ENCODE data around the gene OLFML2A. TPM values are rescaled to one million over a fixed set of nuclear protein-coding genes. Genes with fewer than 3 reads are reported as not detected.

OLFML2A gene
- total and polyA plus RNA-seq, 2 donors (not counting 1 experiment from before 2014, with no cell fraction given), result 0.76 to 0.88 TPM

DNA sequence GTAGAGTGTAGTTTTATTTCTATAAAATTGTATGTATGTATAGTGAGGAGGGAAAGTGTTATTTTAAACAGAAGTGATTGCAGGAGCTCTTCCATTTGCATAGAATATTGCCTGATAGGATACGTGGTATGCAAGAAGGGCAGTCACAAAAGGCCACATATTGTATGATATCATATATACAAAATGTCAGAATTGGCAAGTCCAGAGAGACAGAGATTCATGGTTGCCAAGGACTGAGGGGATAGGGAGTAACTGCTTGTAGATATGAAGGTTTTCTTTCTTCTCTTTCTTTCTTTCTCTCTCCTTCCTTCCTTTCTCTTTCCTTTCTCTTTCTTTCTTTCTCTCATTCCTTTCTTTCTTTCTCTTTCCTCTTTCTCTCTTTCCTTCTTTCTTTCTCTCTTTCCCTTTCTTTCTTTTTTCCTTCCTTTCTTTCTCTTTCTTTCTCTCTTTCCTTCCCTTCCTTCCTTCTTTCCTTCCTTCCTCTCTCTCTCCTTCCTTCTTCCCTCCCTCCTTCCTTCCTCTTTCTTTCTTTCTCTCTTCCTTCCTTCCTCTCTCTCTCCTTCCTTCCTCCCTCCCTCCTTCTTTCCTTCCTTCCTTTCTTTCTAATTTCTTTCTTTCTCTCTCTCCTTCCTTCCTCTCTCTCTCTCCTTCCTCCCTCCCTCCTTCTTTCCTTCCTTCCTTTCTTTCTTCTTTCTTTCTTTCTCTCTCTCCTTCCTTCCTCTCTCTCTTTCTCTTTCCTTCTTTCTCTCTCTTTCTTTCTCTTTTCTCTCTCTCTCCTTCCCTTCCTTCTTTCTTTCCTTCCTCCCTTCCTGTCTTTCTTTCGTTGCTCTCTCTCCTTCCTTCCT, 51.8 kb downstream of the OLFML2A start:
- ATAC-seq (ENCODE audit: low read depth) (no peak), DNase-seq (no peak)
- Histone ChIP-seq H3K4me3 (ENCODE audit: control extremely low read depth in 1 of 5, extremely low read depth in 1 of 5, insufficient read depth in 1 of 5, low read depth in 2 of 5, low read length in 4 of 5) (no peak overlapping the region), H3K4me2 (replicated peaks; ENCODE audit: low read depth, low read length, poor library complexity, severe bottlenecking) (no peak overlapping the region), H3K79me2 (ENCODE audit: control insufficient read depth, insufficient read depth, low read length) (no peaks in the 10 kb centered on the region), H3K36me3 (replicated peaks in 1 of 2; ENCODE audit: control extremely low read depth in 1 of 2, control insufficient read depth in 1 of 2, extremely low read depth in 1 of 2, insufficient read depth in 2 of 2, low read length in 1 of 2) (no peaks in the 10 kb centered on the region), H2AFZ (ENCODE audit: insufficient read depth, low read depth, low read length, poor library complexity, severe bottlenecking) (no peak overlapping the region), H3K9ac (ENCODE audit: low read length) (no peak overlapping the region), H3K27ac (ENCODE audit: low read length in 2 of 2) (no peak overlapping the region), H3K9me3 (ENCODE audit: control extremely low read depth in 1 of 3, control insufficient read depth in 2 of 3, insufficient read depth in 1 of 3, low read length in 2 of 3) (no peaks in the 10 kb centered on the region), H3K4me1 (ENCODE audit: control insufficient read depth in 2 of 2, insufficient read depth in 2 of 2, low read length in 2 of 2) (no peaks in the 10 kb centered on the region), H3K27me3 (replicated peaks in 1 of 4; ENCODE audit: control extremely low read depth in 1 of 4, control insufficient read depth in 3 of 4, insufficient read depth in 4 of 4, low read length in 3 of 4) (peaks cover 0 to 6% (median 2%) of the 10 kb centered on the region in 4 experiments), H4K20me1 (ENCODE audit: control insufficient read depth, insufficient read depth, low read length, poor library complexity, severe bottlenecking) (no peaks in the 10 kb centered on the region)
- Mint-ChIP-seq H3K27me3 (peaks cover 10% of the 10 kb centered on the region), H3K27ac (no peak overlapping the region), H3K9me3 (ENCODE audit: insufficient read depth) (no peaks in the 10 kb centered on the region), H3K4me3 (no peak overlapping the region), H3K4me1 (no peaks in the 10 kb centered on the region)
- POLR2A ChIA-PET, result no interaction called here
- 0% methylated on average over 1 of the region's 2 CpGs for WGBS (ENCODE audit: insufficient coverage)
- CTCF ChIA-PET, result interaction anchor here (1.0 to 2.1 kb wide), 3 partner anchors 11 to 22 kb away, joined by 3 to 8 read pairs (median 3); no protein-coding TSS in a partner anchor
- intact Hi-C loops (cut with micrococcal nuclease), result no loop called here
- TF ChIP-seq EZH2 (IDR thresholded peaks at IDR 0.05; ENCODE audit: borderline replicate concordance, insufficient read depth, low read depth, low read length, poor library complexity, severe bottlenecking), result no peak
- peak; percentile 15 for TF ChIP-seq CTCF (IDR thresholded peaks at IDR 0.05)

- no peak overlapping the region for H2AFZ ChIP-seq (ENCODE audit: insufficient read depth, low read depth, low read length, poor library complexity, severe bottlenecking)
- ChIA-PET CTCF (interaction anchor here (1.0 to 2.1 kb wide), 2 partner anchors 11 to 21 kb away, joined by 3 to 8 read pairs; no protein-coding TSS in a partner anchor), POLR2A (no interaction called here)
- Mint-ChIP-seq H3K27ac (no peak overlapping the region), H3K4me3 (no peak overlapping the region), H3K9me3 (ENCODE audit: insufficient read depth) (no peaks in the 10 kb centered on the region), H3K27me3 (peaks cover 10% of the 10 kb centered on the region), H3K4me1 (no peaks in the 10 kb centered on the region)
- TF ChIP-seq CTCF (IDR thresholded peaks at IDR 0.05), result no peak
- TF ChIP-seq EZH2 (IDR thresholded peaks at IDR 0.05; ENCODE audit: borderline replicate concordance, insufficient read depth, low read depth, low read length, poor library complexity, severe bottlenecking), result no peak
- DNase-seq (no peak), ATAC-seq (ENCODE audit: low read depth) (no peak)
- no peaks in the 10 kb centered on the region for H3K4me1 ChIP-seq (ENCODE audit: control insufficient read depth in 2 of 2, insufficient read depth in 2 of 2, low read length in 2 of 2)
- no peak overlapping the region for H3K9ac ChIP-seq (ENCODE audit: low read length)
- H4K20me1 ChIP-seq (ENCODE audit: control insufficient read depth, insufficient read depth, low read length, poor library complexity, severe bottlenecking), result no peaks in the 10 kb centered on the region
- H3K9me3 ChIP-seq (ENCODE audit: control extremely low read depth in 1 of 3, control insufficient read depth in 2 of 3, insufficient read depth in 1 of 3, low read length in 2 of 3), result no peaks in the 10 kb centered on the region
- H3K36me3 ChIP-seq (replicated peaks in 1 of 2; ENCODE audit: control extremely low read depth in 1 of 2, control insufficient read depth in 1 of 2, extremely low read depth in 1 of 2, insufficient read depth in 2 of 2, low read length in 1 of 2), result no peaks in the 10 kb centered on the region
- H3K4me2 ChIP-seq (replicated peaks; ENCODE audit: low read depth, low read length, poor library complexity, severe bottlenecking), result no peak overlapping the region
- WGBS (ENCODE audit: insufficient coverage), result 56% methylated on average over 3 of the region's 5 CpGs
- no peaks in the 10 kb centered on the region for H3K79me2 ChIP-seq (ENCODE audit: control insufficient read depth, insufficient read depth, low read length)
- H3K27ac ChIP-seq (ENCODE audit: low read length in 2 of 2), result no peak overlapping the region
- intact Hi-C loops (cut with micrococcal nuclease), result no loop called here
- H3K27me3 ChIP-seq (replicated peaks in 1 of 4; ENCODE audit: control extremely low read depth in 1 of 4, control insufficient read depth in 3 of 4, insufficient read depth in 4 of 4, low read length in 3 of 4), result peaks cover 0 to 6% (median 2%) of the 10 kb centered on the region in 4 experiments
- no peak overlapping the region for H3K4me3 ChIP-seq (ENCODE audit: control extremely low read depth in 1 of 5, extremely low read depth in 1 of 5, insufficient read depth in 1 of 5, low read depth in 2 of 5, low read length in 4 of 5)
These were observed 52.4 kb downstream of the OLFML2A start for GRCh38 chr9:124829334-124829669.

Data from B cell (primary cell).